Activated CD4-positive, alpha-beta T cell treated with anti-CD3 and anti-CD28 coated beads for 1 hour (primary cell): ENCODE data around the gene RETN.

Source experiments
- DNase-seq: peaks from one replicate; pipeline ENCODE4 v3.0.0-alpha.2; 2020

Gene RETN

GRCh38 chr19:7709932-7710460 is 41.1 kb downstream of the RETN start:
- DNase-seq: no peak

DNA sequence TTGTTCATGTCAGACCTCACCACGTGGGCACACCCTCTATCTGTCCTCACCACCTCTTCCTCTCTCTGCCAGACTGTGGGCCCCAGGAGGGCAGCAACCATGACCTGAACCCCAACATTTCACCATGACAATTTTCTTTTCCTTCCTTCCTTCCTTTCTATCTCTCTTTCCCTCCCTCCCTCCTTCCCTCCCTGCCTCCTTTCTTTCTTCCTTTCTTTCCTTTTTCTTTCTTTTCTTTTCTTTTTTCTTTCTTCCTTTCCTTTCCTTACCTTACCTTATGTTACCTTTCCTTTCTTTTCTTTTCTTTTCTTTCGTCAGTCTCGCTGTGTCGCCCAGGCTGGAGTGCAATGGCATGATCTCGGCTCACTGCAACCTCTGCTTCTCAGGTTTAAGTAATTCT is 41.8 kb downstream of the RETN start:
- no peak for DNase-seq

GRCh38 chr19:7715671-7716070 is 46.8 kb downstream of the RETN start:
- DNase-seq: no peak

- DNase-seq: no peak
These were observed 47.9 kb downstream of the RETN start for GRCh38 chr19:7716762-7717161.

DNA sequence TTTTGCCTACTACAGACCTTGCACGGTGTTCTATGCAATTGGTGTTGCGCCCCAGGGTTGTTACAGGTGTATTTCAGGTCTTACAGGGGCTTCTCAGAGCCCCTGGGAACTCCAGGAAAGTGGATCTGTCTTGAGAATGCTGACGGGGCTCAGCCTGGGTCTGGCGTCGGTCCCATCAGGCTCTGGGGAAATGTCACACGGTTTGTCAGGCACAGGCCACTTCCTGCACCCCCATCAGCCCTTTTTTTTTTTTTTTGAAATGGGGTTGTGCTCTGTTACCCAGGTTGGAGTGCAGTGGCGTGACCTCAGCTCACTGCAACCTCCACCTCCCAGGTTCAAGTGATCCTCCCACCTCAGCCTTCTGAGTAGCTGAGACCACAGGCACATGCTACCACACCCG is 49.8 kb downstream of the RETN start:
- DNase-seq: no peak
